ENCODE data around the gene CFAP46. TPM values are rescaled to one million over a fixed set of nuclear protein-coding genes. Genes with fewer than 3 reads are reported as not detected.

The CFAP46 gene
- total RNA-seq, 2 experiments from 2014 or later: not detected

DNA sequence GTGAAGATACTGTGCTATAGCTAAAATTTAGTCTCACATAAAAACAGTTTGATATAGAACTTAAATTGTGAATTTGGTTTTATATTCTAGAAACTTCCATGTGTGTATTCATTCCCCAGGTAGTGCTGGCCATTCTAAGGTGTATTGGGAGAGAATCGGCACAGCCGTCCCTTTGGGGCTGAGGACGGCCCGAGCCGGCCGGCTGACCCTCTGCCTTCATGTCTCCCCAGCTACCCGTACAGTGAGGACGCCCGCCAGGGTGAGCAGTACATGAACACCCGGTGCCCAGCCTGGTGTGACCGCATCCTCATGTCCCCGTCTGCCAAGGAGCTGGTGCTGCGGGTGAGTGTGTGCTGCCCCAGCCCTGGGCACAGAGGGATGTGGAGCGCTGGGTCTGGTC, 164.9 kb downstream of the CFAP46 start:
- DNase-seq (no peak), ATAC-seq (ENCODE audit: poor library complexity) (no peak)
- CTCF ChIA-PET: no interaction called here
- no peaks in the 10 kb centered on the region for H3K27me3 Mint-ChIP-seq
- Histone ChIP-seq H3K4me3 (ENCODE audit: low read length) (no peak overlapping the region), H3K27me3 (ENCODE audit: control insufficient read depth in 1 of 2, insufficient read depth in 2 of 2, low read length in 2 of 2) (no peaks in the 10 kb centered on the region), H3K27ac (ENCODE audit: low read depth in 1 of 2, low read length in 2 of 2) (no peak overlapping the region), H3K36me3 (ENCODE audit: insufficient read depth, low read length) (peaks cover 32% of the 10 kb centered on the region), H3K9me3 (ENCODE audit: control insufficient read depth in 1 of 2, insufficient read depth in 1 of 2, low read length in 2 of 2) (peaks cover 0 to 40% of the 10 kb centered on the region in 2 experiments), H3K4me1 (ENCODE audit: insufficient read depth, low read length) (no peaks in the 10 kb centered on the region)
- H3K4me3 Mint-ChIP-seq: no peak overlapping the region
- H3K36me3 Mint-ChIP-seq (ENCODE audit: low read depth): peaks cover 37% of the 10 kb centered on the region
- intact Hi-C loops (cut with DNase I, micrococcal nuclease): no loop called here
- H3K4me1 Mint-ChIP-seq (ENCODE audit: low read depth): no peaks in the 10 kb centered on the region
- no peak overlapping the region for H3K27ac Mint-ChIP-seq
- POLR2A ChIA-PET: no interaction called here
- TF ChIP-seq, protein P1, sequence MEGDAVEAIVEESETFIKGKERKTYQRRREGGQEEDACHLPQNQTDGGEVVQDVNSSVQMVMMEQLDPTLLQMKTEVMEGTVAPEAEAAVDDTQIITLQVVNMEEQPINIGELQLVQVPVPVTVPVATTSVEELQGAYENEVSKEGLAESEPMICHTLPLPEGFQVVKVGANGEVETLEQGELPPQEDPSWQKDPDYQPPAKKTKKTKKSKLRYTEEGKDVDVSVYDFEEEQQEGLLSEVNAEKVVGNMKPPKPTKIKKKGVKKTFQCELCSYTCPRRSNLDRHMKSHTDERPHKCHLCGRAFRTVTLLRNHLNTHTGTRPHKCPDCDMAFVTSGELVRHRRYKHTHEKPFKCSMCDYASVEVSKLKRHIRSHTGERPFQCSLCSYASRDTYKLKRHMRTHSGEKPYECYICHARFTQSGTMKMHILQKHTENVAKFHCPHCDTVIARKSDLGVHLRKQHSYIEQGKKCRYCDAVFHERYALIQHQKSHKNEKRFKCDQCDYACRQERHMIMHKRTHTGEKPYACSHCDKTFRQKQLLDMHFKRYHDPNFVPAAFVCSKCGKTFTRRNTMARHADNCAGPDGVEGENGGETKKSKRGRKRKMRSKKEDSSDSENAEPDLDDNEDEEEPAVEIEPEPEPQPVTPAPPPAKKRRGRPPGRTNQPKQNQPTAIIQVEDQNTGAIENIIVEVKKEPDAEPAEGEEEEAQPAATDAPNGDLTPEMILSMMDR (IDR thresholded peaks at IDR 0.05): no peak
- no peaks in the 10 kb centered on the region for H3K9me3 Mint-ChIP-seq

DNA sequence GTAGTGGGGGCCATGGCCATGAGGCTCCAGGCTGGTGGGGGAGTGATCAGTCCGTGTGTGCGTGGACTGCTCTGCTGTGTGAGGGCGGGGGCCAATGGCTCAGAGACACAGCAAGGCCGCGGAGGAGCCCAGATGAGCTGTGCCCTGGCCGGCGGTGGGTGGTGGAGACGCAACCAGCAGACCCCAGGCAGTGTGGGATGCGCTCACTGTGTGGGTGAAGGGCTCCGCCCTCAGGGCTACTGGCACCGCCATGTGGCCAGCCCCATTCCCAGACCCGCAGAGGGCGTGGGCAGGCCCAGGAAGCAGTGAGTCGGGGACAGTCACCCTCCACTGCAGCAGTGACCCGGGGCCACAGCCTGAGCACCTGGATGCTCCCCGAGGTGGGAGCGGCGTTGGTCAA, 165.5 kb downstream of the CFAP46 start:
- H3K27ac ChIP-seq (ENCODE audit: low read depth in 1 of 2, low read length in 2 of 2): no peak overlapping the region
- no peak overlapping the region for H3K27ac Mint-ChIP-seq
- intact Hi-C loops (cut with DNase I, micrococcal nuclease): no loop called here
- DNase-seq (no peak), ATAC-seq (ENCODE audit: poor library complexity) (no peak)
- H3K4me1 Mint-ChIP-seq (ENCODE audit: low read depth): no peaks in the 10 kb centered on the region
- no peaks in the 10 kb centered on the region for H3K4me1 ChIP-seq (ENCODE audit: insufficient read depth, low read length)
- H3K9me3 ChIP-seq (ENCODE audit: control insufficient read depth in 1 of 2, insufficient read depth in 1 of 2, low read length in 2 of 2): peaks cover 0 to 34% of the 10 kb centered on the region in 2 experiments
- H3K4me3 Mint-ChIP-seq: no peak overlapping the region
- H3K27me3 Mint-ChIP-seq: no peaks in the 10 kb centered on the region
- H3K36me3 Mint-ChIP-seq (ENCODE audit: low read depth): peaks cover 35% of the 10 kb centered on the region
- H3K9me3 Mint-ChIP-seq: no peaks in the 10 kb centered on the region
- H3K27me3 ChIP-seq (ENCODE audit: control insufficient read depth in 1 of 2, insufficient read depth in 2 of 2, low read length in 2 of 2): no peaks in the 10 kb centered on the region
- CTCF ChIA-PET: no interaction called here
- no peak overlapping the region for H3K4me3 ChIP-seq (ENCODE audit: low read length)
- H3K36me3 ChIP-seq (ENCODE audit: insufficient read depth, low read length): peaks cover 32% of the 10 kb centered on the region
- POLR2A ChIA-PET: no interaction called here
- TF ChIP-seq, protein P1 (IDR thresholded peaks at IDR 0.05): no peak

- H3K4me3 ChIP-seq (ENCODE audit: low read length): no peak overlapping the region
- H3K4me1 ChIP-seq (ENCODE audit: insufficient read depth, low read length): no peaks in the 10 kb centered on the region
- H3K27me3 ChIP-seq (ENCODE audit: control insufficient read depth in 1 of 2, insufficient read depth in 2 of 2, low read length in 2 of 2): no peaks in the 10 kb centered on the region
- peaks cover 0 to 34% of the 10 kb centered on the region in 2 experiments for H3K9me3 ChIP-seq (ENCODE audit: control insufficient read depth in 1 of 2, insufficient read depth in 1 of 2, low read length in 2 of 2)
- peaks cover 29% of the 10 kb centered on the region for H3K36me3 ChIP-seq (ENCODE audit: insufficient read depth, low read length)
- H3K27ac ChIP-seq (ENCODE audit: low read depth in 1 of 2, low read length in 2 of 2): no peak overlapping the region
- Mint-ChIP-seq H3K9me3 (no peaks in the 10 kb centered on the region), H3K27ac (no peak overlapping the region), H3K36me3 (ENCODE audit: low read depth) (peaks cover 28% of the 10 kb centered on the region), H3K4me3 (no peak overlapping the region), H3K27me3 (no peaks in the 10 kb centered on the region), H3K4me1 (ENCODE audit: low read depth) (no peaks in the 10 kb centered on the region)
- no peak for DNase-seq
- ChIA-PET POLR2A (no interaction called here), CTCF (no interaction called here)
- ATAC-seq (ENCODE audit: poor library complexity): no peak
- TF ChIP-seq, protein P1 (IDR thresholded peaks at IDR 0.05): no peak
- intact Hi-C loops (cut with DNase I, micrococcal nuclease): no loop called here
Observed at GRCh38 chr10:132776186-132776585, 166.2 kb downstream of the CFAP46 start.
